DMS53 (cell line): ENCODE data around the gene MAFG.

Experiments
- DNase-seq: peaks from one replicate; lab custom pipeline; 2025; lab: John Stamatoyannopoulos, UW

Gene MAFG

GRCh38 chr17:81868674-81869220 is 58.8 kb downstream of the MAFG start:
- DNase-seq: peak; percentile 78
